HG03064 (cell line): ENCODE results near the gene RPL18.
A peak's percentile ranks its signal among the peaks of the same experiment; 100 is the strongest.
"Not testable (repeated sequence)": the region's sequence is repeated elsewhere in the genome, so short reads cannot be mapped to it uniquely, and the experiment has no call there.

Experiments
- ATAC-seq: cut with Tn5 transposase; IDR thresholded peaks from one replicate; pipeline ENCODE4 v1.9.1; 2021; ENCODE audit warnings: low read depth; ENCODE audit not compliant: unreplicated experiment

RPL18 gene

GRCh38 chr19:48618916-48619691, at the start of gene RPL18, which contains the start of gene SPHK2:
RPL18 (minus strand) TSS chr19:48619178; CDS start chr19:48619143, 35 bp downstream.
SPHK2 (plus strand) TSS chr19:48619506; CDS start chr19:48620515, 1,009 bp downstream.
- ATAC-seq: peak; percentile 71

DNA sequence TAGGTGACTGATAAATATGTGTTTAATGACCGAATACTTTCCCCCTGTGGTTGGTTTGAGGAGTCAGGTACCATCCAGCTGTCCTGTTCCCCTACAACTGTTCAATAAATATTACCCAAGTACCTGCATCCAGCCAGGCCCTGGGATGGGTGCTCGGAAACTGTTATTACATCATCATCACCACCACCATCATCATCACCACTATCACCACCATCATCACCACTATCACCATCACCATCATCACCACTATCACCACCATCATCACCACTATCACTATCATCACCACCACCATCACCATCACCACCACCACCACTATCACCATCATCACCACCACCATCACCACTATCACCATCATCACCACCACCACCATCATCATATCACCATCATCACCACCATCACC, 49.8 kb upstream of the RPL18 start:
- no peak for ATAC-seq

- ATAC-seq: no peak
Measured at GRCh38 chr19:48668332-48668731, 49.4 kb upstream of the RPL18 start.

GRCh38 chr19:48665786-48666185, 46.8 kb upstream of the RPL18 start:
- ATAC-seq: no peak

DNA sequence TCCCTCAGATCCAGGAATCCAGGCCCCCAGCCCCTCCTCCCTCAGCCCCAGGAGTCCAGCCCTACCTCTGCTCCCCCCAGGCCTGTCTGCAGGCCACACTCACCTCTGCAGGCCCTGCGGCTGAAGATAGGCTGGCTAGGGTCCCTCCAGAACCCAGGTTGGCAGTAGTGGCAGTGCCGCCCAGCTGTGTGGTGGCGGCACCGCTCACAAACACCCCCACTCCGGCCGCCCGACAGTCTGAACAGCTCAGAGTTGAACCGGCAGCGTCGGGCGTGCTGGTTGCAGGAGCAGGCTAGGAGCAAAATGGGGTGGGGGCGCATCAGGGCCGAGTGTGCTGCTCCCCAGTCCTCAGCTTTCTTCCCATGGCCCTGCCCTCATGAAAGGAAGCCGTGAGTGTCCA, 45.5 kb upstream of the RPL18 start:
- no peak for ATAC-seq

DNA sequence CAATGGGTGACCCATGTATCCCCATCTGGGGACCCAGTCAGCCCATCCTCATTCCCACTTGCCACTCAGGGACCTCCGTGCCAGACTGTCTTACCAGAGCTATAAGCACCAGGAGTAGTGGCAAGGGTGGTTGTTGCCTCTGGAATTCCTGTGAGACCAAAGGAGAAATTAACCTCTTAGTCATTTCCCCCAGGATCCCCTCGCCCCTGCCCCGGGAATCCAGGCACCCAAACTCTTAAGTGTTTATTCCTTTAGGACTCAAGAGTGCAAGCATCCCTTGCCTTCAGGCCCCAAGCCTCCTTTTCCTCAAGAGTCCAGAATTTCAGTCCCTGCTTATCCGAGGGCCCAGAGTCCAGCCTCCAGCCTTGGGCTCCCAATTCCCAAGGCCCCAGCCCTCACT, 44.7 kb upstream of the RPL18 start:
- ATAC-seq: no peak

DNA sequence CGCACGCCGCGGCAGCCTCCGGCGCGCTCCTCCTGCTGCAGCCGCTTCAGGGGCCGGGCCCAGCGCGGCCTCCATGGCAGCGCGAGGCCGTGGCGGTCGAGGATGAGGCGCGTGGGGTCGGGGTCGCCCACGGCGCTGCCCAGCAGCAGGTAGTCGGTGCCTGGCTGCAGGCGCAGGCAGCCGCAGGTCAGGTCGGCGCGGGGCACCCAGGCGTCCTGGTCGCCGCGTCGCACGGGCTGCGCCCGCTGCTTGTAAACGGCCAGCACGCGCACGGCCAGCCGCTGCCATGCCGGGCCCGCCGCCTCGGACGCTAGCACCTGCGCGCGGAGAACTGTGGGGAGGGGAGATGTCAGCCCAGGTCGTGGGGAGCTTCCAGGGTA, 42.7 kb upstream of the RPL18 start:
- no peak for ATAC-seq

DNA sequence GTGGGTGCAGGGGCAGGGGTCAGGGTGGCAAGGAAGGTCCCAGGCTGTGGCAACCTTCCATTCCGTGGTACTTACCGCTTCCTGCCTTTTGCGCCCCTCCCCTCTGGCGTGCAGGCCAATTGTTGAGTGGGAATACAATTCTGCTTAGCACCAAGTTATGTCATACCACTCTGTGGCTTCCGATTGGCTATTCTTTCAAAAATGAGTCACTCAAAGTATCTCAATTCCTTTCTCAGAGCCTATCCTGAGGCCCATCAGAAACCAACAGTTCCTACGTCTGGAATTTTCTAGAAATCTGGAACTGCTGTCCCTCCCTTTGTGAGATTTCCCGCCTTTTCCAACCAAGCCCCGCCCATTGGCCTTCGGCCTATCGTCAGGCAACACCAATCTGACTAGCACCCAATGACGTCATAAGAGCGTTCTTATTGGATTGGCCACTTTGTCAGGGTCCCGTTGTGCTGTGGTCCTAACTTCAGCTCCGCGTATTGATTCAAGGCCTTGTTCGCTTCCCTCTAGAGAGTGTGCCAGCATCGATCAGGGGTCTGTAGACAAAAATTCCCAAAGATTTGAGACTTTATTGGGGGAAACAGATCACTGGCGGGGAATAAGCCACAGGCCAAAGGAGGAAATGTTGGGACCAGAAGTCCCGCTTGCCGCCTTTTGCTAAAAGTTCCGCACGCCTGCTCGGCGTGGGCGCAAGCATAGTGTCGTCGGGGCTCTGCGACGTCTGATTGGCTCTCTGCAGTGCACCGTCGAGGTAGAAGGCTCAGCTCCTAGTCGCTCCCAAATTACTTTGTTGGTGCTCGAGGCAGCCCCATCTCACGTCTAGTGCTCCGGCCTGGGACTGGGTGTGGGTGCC, 42.1 kb upstream of the RPL18 start:
- peak; percentile 59 for ATAC-seq

GRCh38 chr19:48659768-48660167, 40.8 kb upstream of the RPL18 start:
- no peak for ATAC-seq

DNA sequence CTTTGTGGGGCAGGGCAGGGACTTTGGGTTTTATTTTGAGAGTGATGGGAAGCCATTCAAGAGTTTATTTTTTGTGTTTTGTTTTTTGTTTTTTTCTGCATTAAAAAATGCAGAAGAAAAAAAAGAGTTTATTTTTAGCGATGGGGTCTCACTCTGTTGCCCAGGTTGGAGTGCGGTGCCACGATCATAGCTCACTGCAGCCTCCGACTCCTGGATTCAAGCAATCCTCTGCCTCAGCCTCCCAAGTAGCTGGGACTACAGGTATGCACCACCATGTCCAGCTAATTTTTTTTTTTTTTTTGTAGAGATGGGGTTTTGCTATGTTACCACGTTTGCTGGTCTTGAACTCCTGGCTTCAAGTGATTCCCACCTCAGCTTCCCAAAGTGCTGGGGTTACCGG, 39.5 kb upstream of the RPL18 start:
- no peak for ATAC-seq

- ATAC-seq: not testable (repeated sequence)
Measured at GRCh38 chr19:48657828-48658227, 38.9 kb upstream of the RPL18 start.

DNA sequence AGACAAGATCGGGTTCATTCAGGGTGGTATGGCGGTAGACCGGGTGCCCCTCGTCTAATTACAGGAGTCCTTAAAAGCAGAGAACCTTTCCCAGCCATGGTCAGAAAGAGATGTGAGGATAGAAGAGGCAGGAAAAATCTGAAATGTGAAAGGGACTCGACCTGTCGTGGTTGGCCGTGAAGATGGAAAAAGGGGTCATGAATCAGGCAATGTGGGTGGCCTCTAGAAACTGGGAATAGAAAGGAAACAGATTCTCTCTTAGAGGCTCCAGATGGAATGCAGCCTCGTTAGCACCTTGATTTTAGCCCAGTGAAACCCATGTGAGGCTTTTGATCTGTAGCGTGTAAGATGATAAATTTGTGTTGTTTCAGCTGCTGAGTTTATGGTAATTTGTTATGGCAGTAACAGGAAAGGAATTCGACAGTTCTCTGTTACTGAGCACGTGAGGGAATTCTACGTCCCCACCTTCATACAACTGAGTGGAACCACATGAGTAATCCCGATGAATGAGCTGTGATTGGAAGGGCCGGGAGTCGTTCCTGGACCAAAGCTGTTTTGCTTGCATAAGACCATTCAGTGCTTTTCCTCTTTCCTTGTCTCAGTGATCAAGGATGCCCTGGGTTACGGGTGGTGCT, 38.0 kb upstream of the RPL18 start:
- ATAC-seq: no peak

DNA sequence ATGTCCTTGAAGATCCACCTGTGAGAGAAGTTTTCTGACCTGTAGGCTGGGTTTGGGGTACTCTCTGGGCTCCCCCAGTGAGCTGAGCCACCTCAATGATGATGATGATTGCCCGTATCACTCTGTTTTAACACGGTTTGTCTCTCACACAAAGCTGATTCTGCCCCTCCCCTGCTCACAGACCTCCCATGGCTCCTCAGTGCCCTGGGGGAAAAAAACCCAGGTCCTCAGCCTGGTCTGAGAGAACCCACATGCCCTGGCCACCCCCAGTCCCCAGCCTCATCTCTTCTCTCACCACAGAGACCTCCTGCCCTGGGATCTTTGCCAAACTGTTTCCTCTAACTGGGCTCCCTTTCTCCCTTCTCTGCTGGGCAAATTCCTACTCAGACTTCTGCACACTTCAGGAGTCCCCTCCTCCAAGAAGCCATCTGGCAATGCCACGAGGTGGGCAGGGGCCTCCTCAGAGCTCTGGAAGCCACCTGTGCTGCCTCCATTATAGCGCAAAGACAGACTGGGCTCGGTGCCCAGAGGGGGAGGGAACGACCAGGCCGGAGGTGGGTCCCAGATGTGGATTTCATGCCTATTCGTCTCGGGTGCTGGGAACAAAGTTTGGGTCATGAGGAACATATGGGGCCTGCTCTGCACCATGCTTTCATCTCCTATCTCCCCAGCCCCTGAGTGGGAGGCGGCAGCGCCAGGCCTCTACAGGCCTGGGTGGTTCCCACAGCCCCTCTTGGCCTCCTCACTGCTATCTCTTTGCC, 35.5 kb upstream of the RPL18 start:
- ATAC-seq: no peak

DNA sequence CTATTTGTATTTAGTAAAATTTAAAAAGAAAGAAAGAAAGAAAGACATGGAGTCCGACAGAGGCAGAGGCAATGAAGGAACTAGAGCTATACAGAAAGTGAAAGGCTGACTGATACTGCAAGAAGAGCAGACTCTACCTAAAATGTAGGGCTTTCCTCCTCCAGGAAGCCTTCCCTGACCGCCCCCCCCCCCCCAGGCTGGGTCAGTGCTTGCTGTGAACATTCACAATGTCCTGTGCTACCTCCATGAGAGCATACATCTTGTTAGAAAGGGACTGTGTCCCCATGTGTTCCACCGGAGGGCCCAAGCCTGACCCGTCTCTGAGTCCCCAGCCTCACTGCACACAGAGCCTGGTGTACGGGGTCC, 32.7 kb upstream of the RPL18 start:
- ATAC-seq: no peak

- no peak for ATAC-seq
Measured at GRCh38 chr19:48650974-48651682, 32.1 kb upstream of the RPL18 start.

DNA sequence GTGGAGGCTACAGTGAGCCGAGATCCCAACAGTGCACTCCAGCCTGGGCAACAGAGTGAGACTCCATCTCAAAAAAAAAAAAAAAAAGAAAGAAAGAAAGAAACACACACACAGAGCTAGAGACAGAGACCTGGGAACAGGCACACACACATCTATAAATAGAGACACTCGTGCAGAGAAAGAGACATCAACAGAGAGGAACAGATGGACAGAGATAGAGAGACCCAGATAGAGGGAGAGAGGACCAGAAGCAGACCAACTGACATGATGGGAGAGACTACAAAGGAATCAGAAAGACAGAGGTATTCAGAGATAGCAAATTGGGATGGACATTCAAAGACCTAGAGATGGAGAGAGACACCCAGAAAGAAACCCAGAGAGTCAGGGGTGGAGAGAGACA, 29.2 kb upstream of the RPL18 start:
- no peak for ATAC-seq

DNA sequence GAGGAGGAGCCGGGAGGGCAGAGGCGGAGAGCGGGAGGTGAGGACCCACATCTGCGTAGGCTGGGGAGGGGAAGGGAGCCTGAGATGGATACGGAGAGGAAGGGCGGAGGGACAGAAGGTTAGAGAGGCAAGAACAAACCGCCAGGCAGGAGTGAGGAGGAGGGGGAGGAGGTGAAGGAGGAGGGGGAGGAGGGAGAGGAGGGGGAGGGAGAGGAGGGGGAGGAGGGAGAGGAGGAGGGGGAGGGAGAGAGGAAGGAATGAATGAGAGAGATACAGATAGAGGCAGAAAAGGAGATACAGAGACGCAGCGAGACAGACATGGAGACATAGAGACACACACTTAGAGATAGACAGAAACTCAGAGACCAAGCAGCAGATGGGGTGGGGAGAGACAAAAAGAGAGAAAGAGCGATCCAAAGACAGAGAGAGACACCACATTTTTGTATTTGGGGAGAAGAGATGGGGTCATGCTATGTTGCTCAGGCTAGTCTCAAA, 27.8 kb upstream of the RPL18 start:
- ATAC-seq: no peak

- peak; percentile 68 for ATAC-seq
Measured at GRCh38 chr19:48646001-48646721, 27.2 kb upstream of the RPL18 start, which contains the start of gene CA11. CA11 (minus strand) TSS chr19:48646187; CDS start chr19:48645632, 555 bp downstream.

DNA sequence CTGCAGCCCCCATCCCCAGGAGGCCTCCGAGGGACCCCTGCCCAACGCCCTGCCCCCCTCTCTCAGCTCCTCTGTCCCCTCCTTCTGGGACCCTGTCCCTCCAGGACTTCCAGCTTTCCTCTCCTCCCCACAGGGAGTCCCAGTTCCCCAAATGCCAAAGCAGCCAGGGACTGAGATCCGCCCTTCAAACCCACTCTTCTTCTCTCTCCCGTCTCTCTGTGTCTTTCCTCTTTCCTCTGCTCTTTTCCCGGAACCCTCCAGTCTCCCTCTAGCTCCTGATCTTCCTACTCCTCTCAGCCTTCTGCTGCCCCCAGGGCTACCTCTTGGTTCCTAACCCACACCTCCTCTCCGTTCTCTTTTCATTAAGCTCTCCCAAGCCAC, 26.6 kb upstream of the RPL18 start:
- no peak for ATAC-seq
